CD4-positive, CD25-positive, alpha-beta regulatory T cell (primary cell): Measurements from ENCODE around the gene MTG2. TPM values are rescaled to one million over a fixed set of nuclear protein-coding genes. Genes with fewer than 3 reads are reported as not detected.
A peak's percentile ranks its signal among the peaks of the same experiment; 100 is the strongest.

ENCODE experiments used
- ATAC-seq, 2 donors: fragments of 150-1000 bp; cut with Tn5 transposase; one replicate each; pipeline ENCODE4 v1.10.0; 2021; ENCODE audit warnings: low read depth in 2 of 2, moderate number of reproducible peaks in 2 of 2, moderate library complexity in 1 of 2
- DNase-seq, 3 donors: peaks; one replicate each; pipeline versions ENCODE4 v3.0.0 to v3.0.0-alpha.2; 2012 to 2022; ENCODE audit warnings: mixed read lengths in 1 of 3
- H3K27ac ChIP-seq: one replicate; pipeline ENCODE4 v1.7.0; 2013; ENCODE audit warnings: mild to moderate bottlenecking, low read length; ENCODE audit not compliant: insufficient read depth, poor library complexity, severe bottlenecking
- H3K27me3 ChIP-seq: one replicate; pipeline ENCODE4 v1.7.0; 2013; ENCODE audit warnings: low read length; ENCODE audit not compliant: control insufficient read depth, insufficient read depth
- H3K36me3 ChIP-seq: one replicate; pipeline ENCODE4 v1.7.0; 2013; ENCODE audit warnings: mild to moderate bottlenecking, low read length, moderate library complexity; ENCODE audit not compliant: control insufficient read depth, insufficient read depth
- H3K4me1 ChIP-seq: 2 replicates; pipeline ENCODE4 v1.7.0; 2013; ENCODE audit warnings: mild to moderate bottlenecking, low read length; ENCODE audit not compliant: insufficient read depth, control insufficient read depth, poor library complexity, severe bottlenecking
- H3K4me3 ChIP-seq: one replicate; pipeline ENCODE4 v1.7.0; 2013; ENCODE audit warnings: low read depth, mild to moderate bottlenecking, low read length, moderate library complexity
- H3K9me3 ChIP-seq, 2 experiments: 1 replicate in 1 of 2; 2 replicates in 1 of 2; pipeline ENCODE4 v1.7.0; 2013; ENCODE audit warnings: low read length in 2 of 2, mild to moderate bottlenecking in 1 of 2, moderate library complexity in 1 of 2; ENCODE audit not compliant: control insufficient read depth in 2 of 2
- H3K27ac Mint-ChIP-seq, 3 donors: one replicate each; pipeline ENCODE4 v1.8.0; 2020 to 2022; ENCODE audit warnings: mild to moderate bottlenecking in 3 of 3, mixed read lengths in 3 of 3, moderate library complexity in 2 of 3
- H3K27me3 Mint-ChIP-seq: one replicate; pipeline ENCODE4 v1.8.0; 2022; ENCODE audit warnings: mild to moderate bottlenecking, mixed read lengths
- H3K36me3 Mint-ChIP-seq: one replicate; pipeline ENCODE4 v1.8.0; 2020; ENCODE audit warnings: mixed read lengths
- H3K4me1 Mint-ChIP-seq, 4 donors: one replicate each; pipeline ENCODE4 v1.8.0; 2020 to 2022; ENCODE audit warnings: mixed read lengths in 4 of 4, mild to moderate bottlenecking in 1 of 4
- H3K4me3 Mint-ChIP-seq, 4 donors: one replicate each; pipeline ENCODE4 v1.8.0; 2020 to 2022; ENCODE audit warnings: mild to moderate bottlenecking in 4 of 4, mixed read lengths in 4 of 4, moderate library complexity in 3 of 4
- H3K9me3 Mint-ChIP-seq, 7 donors: one replicate each; pipeline ENCODE4 v1.8.0; 2020 to 2022; ENCODE audit warnings: mixed read lengths in 7 of 7, mild to moderate bottlenecking in 3 of 7, moderate library complexity in 2 of 7
- polyA plus RNA-seq, 4 donors: library from polyadenylated mRNA; unstranded; fragments of 300-500 nt; fragmentation: Illumina TruSeq; gene quantifications; one replicate each; pipeline ENCODE4 v1.2.3, GENCODE V29; 2021
- total RNA-seq: library from RNA; stranded (reverse); gene quantifications from one replicate; pipeline ENCODE4 v1.2.3, GENCODE V29; 2022

Gene MTG2
- total and polyA plus RNA-seq, 5 donors from 2014 or later: 17.5 to 23.6 (median 18.9) TPM

DNA sequence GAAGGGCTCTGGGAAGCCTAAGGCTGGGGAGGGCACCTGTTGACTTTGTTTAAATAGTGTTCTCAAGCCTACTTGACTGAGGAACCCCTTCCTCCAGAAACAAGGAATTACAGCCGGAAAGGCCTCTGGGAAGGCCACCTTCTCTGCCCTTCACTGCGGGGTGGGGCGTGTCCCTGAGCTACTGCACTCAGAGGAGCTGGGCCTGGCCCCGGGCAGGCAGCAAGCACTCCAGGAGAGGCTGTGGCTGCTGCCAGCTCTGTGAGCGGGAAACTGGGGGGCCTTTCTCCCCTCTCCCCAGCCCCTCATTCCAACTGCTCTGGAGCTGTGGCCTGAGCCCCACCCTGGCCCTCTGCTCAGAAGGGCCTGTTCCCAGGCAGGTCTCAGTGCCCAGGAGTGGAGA, 51.5 kb downstream of the MTG2 start:
- Mint-ChIP-seq H3K27me3 (no peaks in the 10 kb centered on the region), H3K27ac (no peak overlapping the region), H3K4me3 (no peak overlapping the region), H3K4me1 (peaks cover 0 to 12% (median 7%) of the 10 kb centered on the region in 4 donors), H3K36me3 (no peaks in the 10 kb centered on the region), H3K9me3 (no peaks in the 10 kb centered on the region)
- H3K4me1 ChIP-seq: peaks cover 16% of the 10 kb centered on the region
- H3K4me3 ChIP-seq: no peak overlapping the region
- H3K27ac ChIP-seq: no peak overlapping the region
- ATAC-seq: no peak
- no peaks in the 10 kb centered on the region for H3K27me3 ChIP-seq
- no peak for DNase-seq
- no peaks in the 10 kb centered on the region for H3K36me3 ChIP-seq
- H3K9me3 ChIP-seq: peaks cover 0 to 3% of the 10 kb centered on the region in 2 experiments

GRCh38 chr20:62235001-62235776, 52.4 kb downstream of the MTG2 start:
- Mint-ChIP-seq H3K4me3 (peak overlapping the region in 1 of 4 donors; percentile 90), H3K9me3 (no peaks in the 10 kb centered on the region), H3K27me3 (no peaks in the 10 kb centered on the region), H3K36me3 (no peaks in the 10 kb centered on the region), H3K4me1 (peaks cover 2 to 21% (median 12%) of the 10 kb centered on the region in 4 donors), H3K27ac (no peak overlapping the region)
- Histone ChIP-seq H3K4me1 (peaks cover 24% of the 10 kb centered on the region), H3K27ac (no peak overlapping the region), H3K4me3 (no peak overlapping the region), H3K36me3 (no peaks in the 10 kb centered on the region), H3K27me3 (no peaks in the 10 kb centered on the region), H3K9me3 (peaks cover 0 to 3% of the 10 kb centered on the region in 2 experiments)
- ATAC-seq (no peak), DNase-seq (no peak)

DNA sequence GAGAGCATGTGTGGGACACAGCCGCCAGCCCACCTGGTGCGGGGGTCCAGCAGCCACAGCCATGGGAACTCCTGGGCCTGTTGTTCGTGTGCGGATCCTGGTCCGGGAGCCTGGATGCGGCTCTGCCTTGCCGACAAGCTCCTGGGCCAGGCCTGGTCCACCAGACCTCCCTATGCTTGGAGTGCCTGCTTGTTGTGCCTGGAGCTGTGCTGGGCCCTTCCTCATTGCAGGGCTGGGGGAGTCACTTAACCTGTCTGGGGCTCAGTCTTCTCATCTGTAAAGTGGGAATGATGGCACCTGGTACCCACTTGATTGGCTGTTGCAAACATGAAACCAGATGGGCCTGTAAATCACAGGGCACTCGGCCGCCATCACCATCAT, 52.9 kb downstream of the MTG2 start:
- H3K27ac ChIP-seq: no peak overlapping the region
- no peaks in the 10 kb centered on the region for H3K9me3 Mint-ChIP-seq
- H3K27ac Mint-ChIP-seq: no peak overlapping the region
- ATAC-seq: no peak
- H3K4me3 Mint-ChIP-seq: no peak overlapping the region
- H3K27me3 Mint-ChIP-seq: no peaks in the 10 kb centered on the region
- H3K27me3 ChIP-seq: no peaks in the 10 kb centered on the region
- peaks cover 5 to 26% (median 18%) of the 10 kb centered on the region in 4 donors for H3K4me1 Mint-ChIP-seq
- no peaks in the 10 kb centered on the region for H3K36me3 ChIP-seq
- H3K9me3 ChIP-seq: peaks cover 0 to 3% of the 10 kb centered on the region in 2 experiments
- H3K4me3 ChIP-seq: no peak overlapping the region
- peaks cover 28% of the 10 kb centered on the region for H3K4me1 ChIP-seq
- no peaks in the 10 kb centered on the region for H3K36me3 Mint-ChIP-seq
- no peak for DNase-seq

GRCh38 chr20:62236200-62236599, 53.4 kb downstream of the MTG2 start:
- Mint-ChIP-seq H3K4me3 (no peak overlapping the region), H3K36me3 (peaks cover under 1% of the 10 kb centered on the region), H3K27me3 (no peaks in the 10 kb centered on the region), H3K27ac (no peak overlapping the region), H3K9me3 (no peaks in the 10 kb centered on the region), H3K4me1 (peaks cover 5 to 31% (median 20%) of the 10 kb centered on the region in 4 donors)
- H3K4me1 ChIP-seq: peaks cover 32% of the 10 kb centered on the region
- H3K9me3 ChIP-seq: peaks cover 0 to 3% of the 10 kb centered on the region in 2 experiments
- no peaks in the 10 kb centered on the region for H3K27me3 ChIP-seq
- ATAC-seq (no peak), DNase-seq (no peak)
- H3K27ac ChIP-seq: no peak overlapping the region
- no peak overlapping the region for H3K4me3 ChIP-seq
- H3K36me3 ChIP-seq: no peaks in the 10 kb centered on the region

DNA sequence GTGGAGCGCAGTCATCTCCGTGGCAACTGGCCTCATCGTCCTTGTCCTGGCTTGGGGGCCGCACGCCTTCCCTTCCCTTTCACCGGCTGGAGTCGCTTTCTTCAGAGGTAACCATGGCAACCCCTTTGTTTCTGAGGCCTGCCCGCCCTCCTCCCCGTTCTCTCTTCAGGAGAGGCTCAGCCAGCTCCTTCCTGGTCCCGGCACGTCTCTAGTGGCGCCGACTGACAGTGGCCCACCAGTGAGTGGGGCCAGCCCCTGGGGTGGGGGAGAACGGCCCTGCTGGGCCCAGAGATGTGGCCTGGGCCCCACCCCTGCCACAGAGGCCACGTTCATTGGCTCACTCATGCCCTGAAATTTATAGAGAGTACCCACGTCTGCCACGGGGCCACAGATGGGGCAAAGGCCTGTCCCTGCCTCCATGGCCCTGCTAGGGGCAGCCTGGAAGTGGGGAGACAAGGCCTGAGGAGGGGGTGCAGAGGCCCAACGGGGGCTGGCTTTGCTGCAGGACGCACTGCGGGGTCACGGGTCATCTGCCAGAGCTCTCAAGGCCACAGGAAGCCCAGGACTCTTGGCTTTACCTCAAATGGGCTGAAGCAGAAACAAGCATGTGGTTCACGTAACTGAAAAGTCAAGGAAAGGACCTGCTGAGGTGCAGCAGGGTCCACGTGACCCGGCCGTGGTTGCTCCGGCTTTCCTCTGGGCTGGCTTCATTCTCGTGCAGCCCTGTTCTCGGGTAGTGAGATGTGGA, 54.1 kb downstream of the MTG2 start:
- DNase-seq (no peak), ATAC-seq (no peak)
- H3K36me3 Mint-ChIP-seq: peaks cover 8% of the 10 kb centered on the region

DNA sequence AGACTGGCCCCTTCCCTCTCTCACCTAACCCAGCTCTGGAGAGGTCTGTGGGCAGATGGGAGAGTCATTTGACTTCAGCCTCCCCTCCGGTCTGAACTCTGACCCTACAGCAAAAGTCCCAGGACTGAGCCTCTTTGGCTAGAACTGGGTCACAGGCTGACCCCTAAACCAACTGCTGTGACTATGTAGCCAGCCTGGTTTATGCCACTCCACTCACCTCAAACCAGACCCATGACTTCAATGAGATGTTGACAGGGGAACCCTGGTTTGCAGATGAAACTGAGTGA, 54.6 kb downstream of the MTG2 start:
- ATAC-seq (no peak), DNase-seq (no peak)
- H3K27me3 Mint-ChIP-seq: no peaks in the 10 kb centered on the region
- Histone ChIP-seq H3K9me3 (peaks cover 0 to 3% of the 10 kb centered on the region in 2 experiments), H3K27me3 (no peaks in the 10 kb centered on the region), H3K36me3 (peaks cover 8% of the 10 kb centered on the region), H3K4me3 (peak overlapping the region; percentile 34), H3K4me1 (peaks cover 40% of the 10 kb centered on the region), H3K27ac (peak overlapping the region; percentile 78)
- peak overlapping the region; percentile 57 to 93 (median 84) for H3K4me3 Mint-ChIP-seq
- H3K9me3 Mint-ChIP-seq: no peaks in the 10 kb centered on the region
- H3K27ac Mint-ChIP-seq: peak overlapping the region; percentile 97 to 99 (median 98)
- H3K4me1 Mint-ChIP-seq: peaks cover 5 to 43% (median 28%) of the 10 kb centered on the region in 4 donors
- H3K36me3 Mint-ChIP-seq: peaks cover 9% of the 10 kb centered on the region

More for the DNA sequence above, 54.1 kb downstream of the MTG2 start:
- Mint-ChIP-seq H3K27ac (peak overlapping the region in 1 of 3 donors; percentile 97), H3K9me3 (no peaks in the 10 kb centered on the region), H3K4me1 (peaks cover 5 to 38% (median 27%) of the 10 kb centered on the region in 4 donors), H3K4me3 (peak overlapping the region in 1 of 4 donors; percentile 57), H3K27me3 (no peaks in the 10 kb centered on the region)
- no peaks in the 10 kb centered on the region for H3K27me3 ChIP-seq
- H3K4me1 ChIP-seq: peaks cover 39% of the 10 kb centered on the region
- H3K27ac ChIP-seq: peak overlapping the region; percentile 78
- no peak overlapping the region for H3K4me3 ChIP-seq
- H3K9me3 ChIP-seq: peaks cover 0 to 3% of the 10 kb centered on the region in 2 experiments
- H3K36me3 ChIP-seq: peaks cover 2% of the 10 kb centered on the region

DNA sequence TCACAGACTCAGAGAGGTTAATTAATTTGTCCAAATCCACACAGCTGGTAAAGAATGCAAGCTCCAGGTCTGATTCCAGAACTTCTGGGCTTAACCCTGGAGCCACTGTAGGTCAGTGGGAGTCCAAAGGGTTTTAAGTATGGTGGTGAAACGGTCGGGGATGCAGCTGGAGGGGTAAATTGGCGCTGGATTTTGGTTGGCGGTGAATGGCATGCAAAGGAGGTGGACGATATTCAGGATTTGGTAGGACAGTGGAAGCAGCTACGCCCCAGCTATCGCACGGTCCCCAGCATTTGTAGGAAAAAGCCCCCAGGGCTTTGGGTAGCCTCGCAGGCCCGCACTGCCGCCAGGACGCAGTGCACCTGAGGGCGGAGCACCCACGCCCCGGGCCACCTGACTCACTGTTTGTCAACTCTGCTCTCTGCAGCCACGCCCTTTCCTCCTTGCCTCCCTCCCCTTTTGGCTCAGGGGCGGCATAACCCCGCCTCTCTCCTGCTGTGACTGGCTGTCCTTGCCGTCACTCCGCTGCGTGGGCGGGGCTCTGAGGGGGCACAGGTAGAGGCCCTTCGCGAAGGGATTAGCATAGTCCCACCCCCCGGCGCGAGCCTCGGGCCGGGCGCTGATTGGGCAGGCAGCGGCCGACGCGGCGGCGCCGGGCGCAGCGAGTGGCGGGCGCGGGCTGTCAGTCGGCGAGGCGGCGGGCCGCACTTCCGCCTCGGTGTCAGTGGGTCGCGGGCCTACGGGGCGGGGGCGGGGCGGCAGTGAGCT, 55.2 kb downstream of the MTG2 start, which contains the start of gene OSBPL2:
Gene OSBPL2, plus strand, starts transcription at position 721 of the 768 bp plus-strand sequence. CDS start 17,664 bp downstream, outside the sequence.
- peaks cover 5 to 49% (median 33%) of the 10 kb centered on the region in 4 donors for H3K4me1 Mint-ChIP-seq

More for the DNA sequence above, 55.2 kb downstream of the MTG2 start, which contains the start of gene OSBPL2:
- peak within 1 kb of the TSS; percentile 74 for H3K4me3 ChIP-seq
- H3K36me3 ChIP-seq: peaks cover 10% of the 10 kb centered on the region
- peaks cover 40% of the 10 kb centered on the region for H3K4me1 ChIP-seq
- peaks cover 14% of the 10 kb centered on the region for H3K36me3 Mint-ChIP-seq
- peak within 1 kb of the TSS; percentile 97 to 99 (median 98) for H3K27ac Mint-ChIP-seq
- peak within 1 kb of the TSS; percentile 88 to 93 (median 90) for H3K4me3 Mint-ChIP-seq
- H3K27me3 Mint-ChIP-seq: no peaks in the 10 kb centered on the region
- peak within 1 kb of the TSS; percentile 78 for H3K27ac ChIP-seq
- ATAC-seq (peak; percentile 96 to 98), DNase-seq (peak; percentile 99 to 100 (median 100))
- H3K9me3 ChIP-seq: peaks cover 0 to 3% of the 10 kb centered on the region in 2 experiments
- no peaks in the 10 kb centered on the region for H3K9me3 Mint-ChIP-seq
- no peaks in the 10 kb centered on the region for H3K27me3 ChIP-seq
